ENCODE data around the gene IGF1R.

Gene IGF1R

DNA sequence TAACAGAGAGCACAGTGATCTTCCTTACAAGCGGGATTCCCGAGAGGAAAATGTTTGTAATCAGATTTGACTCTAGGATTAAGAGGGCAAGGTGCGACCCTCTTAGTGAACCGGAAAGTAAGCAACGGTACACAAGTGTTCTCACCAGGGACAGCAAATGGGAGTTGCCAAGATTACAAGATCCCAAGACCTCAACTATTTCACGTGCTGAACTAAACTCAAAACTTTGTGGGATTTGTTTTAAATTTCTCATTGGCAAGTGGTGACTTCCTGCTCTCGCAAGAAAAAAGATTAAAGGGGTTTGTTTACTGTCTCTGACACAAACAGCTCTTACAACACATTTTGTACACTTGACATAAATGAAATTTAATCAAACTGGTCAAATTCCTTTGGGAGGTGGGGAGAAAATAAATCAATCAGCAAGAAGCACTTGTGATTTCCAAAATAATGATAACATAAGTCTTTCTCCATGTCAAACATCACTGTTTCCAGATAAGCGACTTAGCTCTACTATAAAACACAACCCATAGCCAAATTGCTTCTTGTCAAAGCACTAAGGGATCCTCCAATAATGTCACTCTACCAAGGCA, 361.5 kb downstream of the IGF1R start:
- no peak for DNase-seq

DNA sequence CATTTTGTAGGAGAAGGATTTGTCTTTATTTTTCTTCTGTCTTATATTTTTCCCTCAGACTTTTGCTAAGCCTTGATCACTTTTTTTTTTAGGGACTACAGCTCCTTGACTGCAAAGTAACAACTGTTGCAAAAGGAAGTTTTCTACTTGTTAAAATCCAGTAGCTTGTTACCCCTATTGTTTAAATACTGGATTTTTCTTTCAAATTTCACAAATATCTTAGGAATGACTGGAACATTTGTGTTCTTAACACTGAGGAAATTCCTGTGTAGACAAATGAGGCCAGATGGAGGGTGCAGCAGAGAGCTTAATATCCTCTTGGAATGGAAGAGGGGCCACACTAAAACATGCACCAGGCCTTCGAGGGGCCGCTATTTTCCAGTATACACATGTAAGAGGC, 362.4 kb downstream of the IGF1R start:
- peak; percentile 58 for DNase-seq
